CD4-positive, alpha-beta T cell treated with Interleukin-6 for 4 hours (primary cell): ENCODE data around the gene SHROOM4.

Experiments
- DNase-seq: peaks from one replicate; pipeline ENCODE4 v3.0.0-alpha.2; 2020; ENCODE audit warnings: mixed read lengths

SHROOM4 gene

GRCh38 chrX:50614460-50614859 lies 199.5 kb downstream of the SHROOM4 start:
- no peak for DNase-seq

- no peak for DNase-seq
These were observed 200.1 kb downstream of the SHROOM4 start for GRCh38 chrX:50613846-50614245.

- DNase-seq: no peak
These were observed 204.2 kb downstream of the SHROOM4 start for GRCh38 chrX:50609796-50610195.

- DNase-seq: no peak
These were observed 207.6 kb downstream of the SHROOM4 start for GRCh38 chrX:50606300-50606950.

- DNase-seq: no peak
These were observed 217.9 kb downstream of the SHROOM4 start for GRCh38 chrX:50596056-50596455.

GRCh38 chrX:50594788-50595187 lies 219.2 kb downstream of the SHROOM4 start:
- no peak for DNase-seq

GRCh38 chrX:50586980-50587379 lies 227.0 kb downstream of the SHROOM4 start:
- DNase-seq: no peak

GRCh38 chrX:50586407-50586806 lies 227.6 kb downstream of the SHROOM4 start:
- DNase-seq: no peak

- DNase-seq: no peak
These were observed 232.6 kb downstream of the SHROOM4 start for GRCh38 chrX:50581405-50581804.

- DNase-seq: peak; percentile 20
These were observed 234.0 kb downstream of the SHROOM4 start for GRCh38 chrX:50579955-50580354.

GRCh38 chrX:50577326-50577725 lies 236.7 kb downstream of the SHROOM4 start:
- DNase-seq: no peak

- no peak for DNase-seq
These were observed 246.4 kb downstream of the SHROOM4 start for GRCh38 chrX:50567636-50568035.

- DNase-seq: no peak
These were observed 248.3 kb downstream of the SHROOM4 start for GRCh38 chrX:50565718-50566117.
